A673 (cell line): ENCODE data around the gene CDADC1. TPM values are rescaled to one million over a fixed set of nuclear protein-coding genes. Genes with fewer than 3 reads are reported as not detected.

Source experiments
- BruUV-seq: library from RNA; stranded (reverse); fragments of 400-500 nt; replicated peaks from 2 replicates; lab custom pipeline; 2021; lab: Mats Ljungman, UMichigan
- CTCF ChIA-PET: fragments of 300-600 bp; sonication (Branson Sonifier 250); formaldehyde crosslinking; loops from one replicate; lab custom pipeline; 2022; ENCODE audit warnings: antibody characterized with exemption; lab: Charles Lee
- POLR2A ChIA-PET: fragments of 300-600 bp; sonication (Branson Sonifier 250); formaldehyde crosslinking; loops from one replicate; lab custom pipeline; 2022; ENCODE audit warnings: antibody characterized with exemption; ENCODE audit not compliant: low non-redundant PET; lab: Charles Lee
- DNase-seq: peaks from one replicate; pipeline ENCODE4 v3.0.0-alpha.2; 2015; ENCODE audit warnings: low spot score
- H3K27ac ChIP-seq: fragments of 200-600 bp; sonication (generic); 2 replicates; pipeline ENCODE4 v1.5.1; 2016; ENCODE audit warnings: mixed run types, low read depth, mild to moderate bottlenecking, mixed read lengths, antibody characterized with exemption, low read length; ENCODE audit not compliant: poor library complexity, severe bottlenecking
- H3K27me3 ChIP-seq: fragments of 200-600 bp; sonication (generic); replicated peaks from 2 replicates; pipeline ENCODE4 v1.6.1; 2017; ENCODE audit warnings: mixed run types, low read depth, mild to moderate bottlenecking, mixed read lengths, antibody characterized with exemption, low read length; ENCODE audit not compliant: insufficient read depth, poor library complexity
- H3K36me3 ChIP-seq: fragments of 200-600 bp; sonication (generic); 2 replicates; pipeline ENCODE4 v1.6.1; 2016; ENCODE audit warnings: mixed run types, mild to moderate bottlenecking, mixed read lengths, antibody characterized with exemption, low read length; ENCODE audit not compliant: insufficient read depth, poor library complexity, severe bottlenecking
- H3K4me1 ChIP-seq: fragments of 200-600 bp; sonication (generic); 2 replicates; pipeline ENCODE4 v1.6.1; 2017; ENCODE audit warnings: mixed run types, mild to moderate bottlenecking, mixed read lengths, antibody characterized with exemption, low read length; ENCODE audit not compliant: insufficient read depth, poor library complexity, severe bottlenecking
- H3K4me3 ChIP-seq: fragments of 200-600 bp; sonication (generic); 2 replicates; pipeline ENCODE4 v1.5.1; 2016; ENCODE audit warnings: low read depth, mixed run types, mild to moderate bottlenecking, mixed read lengths, low read length; ENCODE audit not compliant: poor library complexity, severe bottlenecking
- H3K9me3 ChIP-seq: fragments of 200-600 bp; sonication (generic); 2 replicates; pipeline ENCODE4 v1.6.1; 2016; ENCODE audit warnings: mixed run types, low read depth, mild to moderate bottlenecking, mixed read lengths, antibody characterized with exemption, low read length; ENCODE audit not compliant: poor library complexity, severe bottlenecking
- EZH2 ChIP-seq: fragments of 200-600 bp; sonication (generic); IDR thresholded peaks from 2 replicates; pipeline ENCODE4 v1.6.1; 2017; ENCODE audit warnings: borderline replicate concordance, low read depth, mild to moderate bottlenecking, mixed read lengths, antibody characterized with exemption, low read length; ENCODE audit not compliant: poor library complexity, severe bottlenecking
- intact Hi-C: fragments of 100-400 bp; cut with micrococcal nuclease; formaldehyde crosslinking; loops from one replicate; pipeline ENCODE4 v1.10.0; 2022; ENCODE audit not compliant: unreplicated experiment
- total RNA-seq: library from RNA; stranded (reverse); gene quantifications from 2 replicates; pipeline ENCODE4 v1.2.3, GENCODE V29; 2021
- TF ChIP-seq, protein P1 (sequence below): fragments of 300-800, 200-600 bp; sonication (generic); conservative IDR thresholded peaks from 2 replicates; pipeline ENCODE4 v1.5.1; 2017; ENCODE audit warnings: low read depth, mild to moderate bottlenecking, antibody characterized with exemption, low read length, moderate library complexity, mixed read lengths

Gene CDADC1
- total RNA-seq, 1 experiment from 2014 or later: 19.2 TPM

DNA sequence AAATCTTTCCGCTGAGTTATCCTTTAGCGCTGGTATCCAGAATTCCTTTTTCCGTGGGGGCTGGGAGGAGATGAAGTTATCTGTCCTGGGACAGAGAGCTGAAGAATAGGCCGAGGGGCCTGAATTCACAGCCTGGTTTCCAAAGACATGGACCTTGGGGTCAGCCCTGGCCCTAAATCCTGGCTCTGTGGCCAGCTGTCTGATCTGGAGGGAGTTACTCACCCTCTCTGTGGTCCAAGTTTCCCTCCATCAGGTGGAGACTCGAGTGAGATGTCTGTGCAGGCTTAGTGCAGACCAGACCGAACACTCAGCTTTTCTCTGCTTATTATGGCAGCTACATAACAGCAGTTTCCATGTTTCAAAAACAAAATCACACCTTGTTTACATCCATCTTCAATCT lies 59.6 kb downstream of the CDADC1 start:
- Histone ChIP-seq H3K27me3 (no peaks in the 10 kb centered on the region), H3K9me3 (no peaks in the 10 kb centered on the region), H3K4me3 (no peak overlapping the region), H3K27ac (no peak overlapping the region), H3K4me1 (no peaks in the 10 kb centered on the region), H3K36me3 (no peaks in the 10 kb centered on the region)
- no TSS peak for BruUV-seq
- intact Hi-C loops: loop anchor here (10.0 kb wide), 1 partner anchor 537 kb away; no protein-coding TSS in a partner anchor
- TF ChIP-seq, protein P1, sequence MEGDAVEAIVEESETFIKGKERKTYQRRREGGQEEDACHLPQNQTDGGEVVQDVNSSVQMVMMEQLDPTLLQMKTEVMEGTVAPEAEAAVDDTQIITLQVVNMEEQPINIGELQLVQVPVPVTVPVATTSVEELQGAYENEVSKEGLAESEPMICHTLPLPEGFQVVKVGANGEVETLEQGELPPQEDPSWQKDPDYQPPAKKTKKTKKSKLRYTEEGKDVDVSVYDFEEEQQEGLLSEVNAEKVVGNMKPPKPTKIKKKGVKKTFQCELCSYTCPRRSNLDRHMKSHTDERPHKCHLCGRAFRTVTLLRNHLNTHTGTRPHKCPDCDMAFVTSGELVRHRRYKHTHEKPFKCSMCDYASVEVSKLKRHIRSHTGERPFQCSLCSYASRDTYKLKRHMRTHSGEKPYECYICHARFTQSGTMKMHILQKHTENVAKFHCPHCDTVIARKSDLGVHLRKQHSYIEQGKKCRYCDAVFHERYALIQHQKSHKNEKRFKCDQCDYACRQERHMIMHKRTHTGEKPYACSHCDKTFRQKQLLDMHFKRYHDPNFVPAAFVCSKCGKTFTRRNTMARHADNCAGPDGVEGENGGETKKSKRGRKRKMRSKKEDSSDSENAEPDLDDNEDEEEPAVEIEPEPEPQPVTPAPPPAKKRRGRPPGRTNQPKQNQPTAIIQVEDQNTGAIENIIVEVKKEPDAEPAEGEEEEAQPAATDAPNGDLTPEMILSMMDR: no peak
- TF ChIP-seq EZH2: no peak
- POLR2A ChIA-PET: no interaction called here
- CTCF ChIA-PET: no interaction called here
- no peak for DNase-seq

DNA sequence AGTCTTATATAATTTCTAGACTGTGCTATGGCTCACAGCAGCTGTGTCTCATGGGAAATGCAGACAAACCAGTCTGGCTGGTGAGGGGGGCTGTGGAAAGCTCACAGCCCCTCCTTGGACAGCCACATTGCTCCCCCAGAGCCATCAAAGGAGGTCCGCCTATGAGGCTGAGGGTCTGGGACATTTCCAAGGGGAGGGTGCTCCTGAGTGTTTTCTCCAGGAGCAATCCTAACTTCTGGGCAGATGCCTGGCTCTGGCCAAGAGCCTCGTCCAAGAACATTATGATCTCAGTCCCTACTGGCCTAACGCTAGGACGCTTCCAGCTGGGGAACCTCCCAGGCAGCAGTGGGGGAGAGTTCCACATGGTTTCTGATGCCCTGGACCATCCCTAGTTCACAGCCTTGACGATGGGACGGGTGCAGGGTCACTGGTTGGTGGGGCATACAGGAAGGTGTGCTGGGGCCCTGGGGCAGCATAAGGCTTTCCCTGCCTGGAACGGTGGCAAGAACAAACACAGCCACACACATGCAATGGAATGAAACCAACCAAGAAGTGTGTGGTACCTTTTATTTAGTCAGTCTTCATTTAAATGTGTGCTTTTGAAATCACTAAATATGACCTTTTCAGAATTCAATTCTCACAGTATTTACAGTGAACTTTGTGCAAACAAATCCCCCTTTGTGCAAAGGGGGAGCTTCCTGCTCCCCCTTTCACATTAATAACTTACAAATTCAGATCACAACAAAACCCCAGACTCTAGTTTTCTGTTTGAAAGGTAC lies 60.6 kb downstream of the CDADC1 start:
- no peak overlapping the region for H3K4me3 ChIP-seq
- H3K27ac ChIP-seq: no peak overlapping the region
- intact Hi-C loops: loop anchor here (10.0 kb wide), 1 partner anchor 537 kb away; no protein-coding TSS in a partner anchor
- H3K9me3 ChIP-seq: no peaks in the 10 kb centered on the region
- CTCF ChIA-PET: no interaction called here
- TF ChIP-seq, protein P1: no peak
- no peak for TF ChIP-seq EZH2
- H3K27me3 ChIP-seq: no peaks in the 10 kb centered on the region
- no peak for DNase-seq
- POLR2A ChIA-PET: no interaction called here
- BruUV-seq: no TSS peak
- no peaks in the 10 kb centered on the region for H3K4me1 ChIP-seq
- H3K36me3 ChIP-seq: no peaks in the 10 kb centered on the region

DNA sequence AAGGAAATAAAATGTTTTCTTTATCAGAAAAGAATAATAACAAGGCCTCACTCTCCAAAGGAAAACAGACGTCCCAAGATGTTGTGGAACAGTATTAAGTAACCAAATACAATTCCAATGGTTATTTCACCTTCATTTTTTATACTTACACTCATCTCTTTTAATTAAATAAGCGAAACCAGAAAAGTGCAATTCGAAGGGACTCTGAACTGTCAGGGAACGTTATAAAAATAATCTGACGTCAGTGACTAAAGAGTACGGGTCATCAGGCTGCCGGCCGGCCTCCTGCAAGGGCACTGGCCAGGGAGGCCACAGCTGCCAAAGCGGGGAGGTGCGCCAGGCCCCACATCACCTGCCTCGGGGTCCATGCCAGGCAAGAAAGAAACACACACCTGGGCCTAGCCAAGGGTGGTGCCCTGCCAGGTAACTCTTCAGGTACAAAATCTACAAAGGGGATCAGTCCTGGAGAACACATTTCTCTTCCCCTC lies 61.2 kb downstream of the CDADC1 start:
- no peaks in the 10 kb centered on the region for H3K27me3 ChIP-seq
- no TSS peak for BruUV-seq
- TF ChIP-seq, protein P1: no peak
- ChIA-PET POLR2A (no interaction called here), CTCF (no interaction called here)
- H3K9me3 ChIP-seq: no peaks in the 10 kb centered on the region
- H3K4me3 ChIP-seq: no peak overlapping the region
- intact Hi-C loops: loop anchor here (10.0 kb wide), 1 partner anchor 536 kb away; no protein-coding TSS in a partner anchor
- no peaks in the 10 kb centered on the region for H3K36me3 ChIP-seq
- H3K4me1 ChIP-seq: peaks cover 2% of the 10 kb centered on the region
- no peak overlapping the region for H3K27ac ChIP-seq
- DNase-seq: no peak
